Measurements from ENCODE around the gene SOWAHD. TPM values are rescaled to one million over a fixed set of nuclear protein-coding genes. Genes with fewer than 3 reads are reported as not detected.

The SOWAHD gene, protein sequence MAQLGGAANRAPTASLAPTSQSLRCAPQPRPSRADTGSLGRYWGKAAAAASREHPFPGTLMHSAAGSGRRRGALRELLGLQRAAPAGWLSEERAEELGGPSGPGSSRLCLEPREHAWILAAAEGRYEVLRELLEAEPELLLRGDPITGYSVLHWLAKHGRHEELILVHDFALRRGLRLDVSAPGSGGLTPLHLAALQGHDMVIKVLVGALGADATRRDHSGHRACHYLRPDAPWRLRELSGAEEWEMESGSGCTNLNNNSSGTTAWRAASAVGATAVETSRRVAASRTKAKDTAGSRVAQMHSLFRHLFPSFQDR
- 1 to 10 TPM in 3 of 4 donors, not detected in 1; 1.3 to 2.7 (median 2.5) TPM for total RNA-seq

DNA sequence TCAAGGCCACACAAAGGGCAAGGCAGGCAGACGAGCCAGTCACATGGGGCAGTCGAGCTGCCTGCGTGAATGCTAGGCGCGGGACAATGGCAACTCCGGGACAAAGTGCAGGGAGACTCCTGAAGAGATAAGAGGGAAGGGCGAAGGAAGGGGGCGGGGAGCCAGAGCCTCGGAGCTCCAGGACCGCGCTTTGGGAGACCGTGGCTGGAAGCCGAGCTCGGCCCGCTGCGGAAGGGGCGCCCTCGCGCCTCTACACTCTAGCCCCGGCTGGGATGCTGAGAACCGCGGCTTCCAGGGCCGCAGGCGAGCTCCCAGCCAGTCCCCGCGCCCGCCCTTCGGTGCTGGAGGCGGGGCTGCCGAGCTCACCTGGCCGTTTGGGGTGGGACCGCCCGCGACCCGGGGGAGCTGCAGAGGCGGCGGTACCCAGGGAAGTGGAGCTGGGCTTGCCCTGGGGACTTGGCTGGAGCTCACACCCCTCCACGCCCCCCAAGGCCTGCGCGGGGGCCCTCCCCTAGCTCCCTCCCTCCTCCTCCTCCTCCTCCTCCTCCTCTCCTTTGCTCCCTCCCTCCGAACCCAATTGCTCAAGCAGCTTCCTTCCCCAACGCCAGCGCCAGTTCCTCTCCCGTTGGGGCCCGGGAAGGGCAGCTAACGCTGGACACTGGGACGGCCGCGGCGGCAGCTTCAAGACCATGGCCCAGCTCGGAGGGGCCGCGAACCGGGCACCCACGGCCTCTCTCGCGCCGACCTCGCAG lies at the start of gene SOWAHD:
TSS of gene SOWAHD (plus strand) at position 610 of the 752 bp plus-strand sequence. CDS start at position 690, 80 bp downstream.
- H3K4me3 ChIP-seq, result peak within 1 kb of the TSS; percentile 56 to 66 (median 58)
- TF ChIP-seq, protein P1, sequence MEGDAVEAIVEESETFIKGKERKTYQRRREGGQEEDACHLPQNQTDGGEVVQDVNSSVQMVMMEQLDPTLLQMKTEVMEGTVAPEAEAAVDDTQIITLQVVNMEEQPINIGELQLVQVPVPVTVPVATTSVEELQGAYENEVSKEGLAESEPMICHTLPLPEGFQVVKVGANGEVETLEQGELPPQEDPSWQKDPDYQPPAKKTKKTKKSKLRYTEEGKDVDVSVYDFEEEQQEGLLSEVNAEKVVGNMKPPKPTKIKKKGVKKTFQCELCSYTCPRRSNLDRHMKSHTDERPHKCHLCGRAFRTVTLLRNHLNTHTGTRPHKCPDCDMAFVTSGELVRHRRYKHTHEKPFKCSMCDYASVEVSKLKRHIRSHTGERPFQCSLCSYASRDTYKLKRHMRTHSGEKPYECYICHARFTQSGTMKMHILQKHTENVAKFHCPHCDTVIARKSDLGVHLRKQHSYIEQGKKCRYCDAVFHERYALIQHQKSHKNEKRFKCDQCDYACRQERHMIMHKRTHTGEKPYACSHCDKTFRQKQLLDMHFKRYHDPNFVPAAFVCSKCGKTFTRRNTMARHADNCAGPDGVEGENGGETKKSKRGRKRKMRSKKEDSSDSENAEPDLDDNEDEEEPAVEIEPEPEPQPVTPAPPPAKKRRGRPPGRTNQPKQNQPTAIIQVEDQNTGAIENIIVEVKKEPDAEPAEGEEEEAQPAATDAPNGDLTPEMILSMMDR (IDR thresholded peaks at IDR 0.05), result no peak
- peak; percentile 17 to 50 for TF ChIP-seq POLR2A (IDR thresholded peaks at IDR 0.05)
- H3K27me3 ChIP-seq, result no peaks in the 10 kb centered on the region
- peak within 1 kb of the TSS; percentile 75 to 95 (median 88) for H3K27ac ChIP-seq
- no peaks in the 10 kb centered on the region for H3K9me3 ChIP-seq
- no peaks in the 10 kb centered on the region for H3K36me3 ChIP-seq
- H3K4me1 ChIP-seq, result peaks cover 0 to 9% (median 9%) of the 10 kb centered on the region in 4 donors
- DNase-seq, result peak; percentile 65 to 85 (median 85)

GRCh38 chrX:119708936-119709335 lies 49.5 kb upstream of the SOWAHD start:
- Histone ChIP-seq H3K27me3 (no peaks in the 10 kb centered on the region), H3K27ac (no peak overlapping the region), H3K4me1 (no peaks in the 10 kb centered on the region), H3K4me3 (no peak overlapping the region), H3K9me3 (no peaks in the 10 kb centered on the region), H3K36me3 (no peaks in the 10 kb centered on the region)
- TF ChIP-seq POLR2A (IDR thresholded peaks at IDR 0.05), result no peak
- TF ChIP-seq, protein P1 (IDR thresholded peaks at IDR 0.05), result no peak
- DNase-seq, result no peak

DNA sequence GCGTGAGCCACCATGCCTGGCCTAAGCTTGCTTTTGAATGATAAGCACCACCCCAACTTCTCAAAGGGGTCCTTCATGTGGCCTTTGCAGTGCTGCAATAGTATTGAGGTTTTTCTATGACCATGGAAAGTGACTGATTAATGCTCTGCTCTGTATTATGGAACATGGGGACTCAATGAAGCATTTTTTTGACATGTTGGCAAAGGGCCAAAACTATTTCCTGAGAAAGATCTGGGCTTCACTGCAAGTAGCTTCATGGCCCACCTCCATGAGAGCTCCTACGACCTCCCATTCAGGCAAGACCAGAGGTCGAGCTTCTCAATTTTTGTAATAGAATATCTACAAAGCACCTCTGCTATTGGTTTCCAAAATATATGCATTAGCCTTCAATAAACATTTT lies 48.8 kb upstream of the SOWAHD start:
- H3K9me3 ChIP-seq, result no peaks in the 10 kb centered on the region
- H3K36me3 ChIP-seq, result no peaks in the 10 kb centered on the region
- no peaks in the 10 kb centered on the region for H3K4me1 ChIP-seq
- no peak for DNase-seq
- no peaks in the 10 kb centered on the region for H3K27me3 ChIP-seq
- H3K27ac ChIP-seq, result no peak overlapping the region
- TF ChIP-seq, protein P1 (IDR thresholded peaks at IDR 0.05), result no peak
- TF ChIP-seq POLR2A (IDR thresholded peaks at IDR 0.05), result no peak
- H3K4me3 ChIP-seq, result no peak overlapping the region

DNA sequence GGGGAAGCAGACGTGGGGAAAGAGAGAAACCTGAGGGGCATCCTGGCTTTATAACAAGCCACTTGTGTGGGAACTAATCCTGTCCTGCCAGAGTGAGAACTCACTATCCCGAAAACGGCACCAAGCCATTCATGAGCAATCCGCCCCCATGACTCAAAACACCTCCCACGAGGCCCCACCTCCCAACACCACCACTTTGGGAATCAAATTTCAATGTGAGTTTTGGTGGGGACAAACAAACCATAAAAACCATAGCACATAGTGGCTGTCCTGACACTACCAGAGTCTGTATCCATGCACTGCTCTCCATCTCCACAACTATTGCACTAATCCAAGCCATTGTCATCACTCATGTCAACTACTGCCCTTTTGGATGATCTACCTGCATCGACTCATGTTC lies 36.9 kb upstream of the SOWAHD start:
- Histone ChIP-seq H3K4me3 (no peak overlapping the region), H3K27me3 (no peaks in the 10 kb centered on the region), H3K9me3 (no peaks in the 10 kb centered on the region), H3K27ac (no peak overlapping the region), H3K36me3 (no peaks in the 10 kb centered on the region), H3K4me1 (no peaks in the 10 kb centered on the region)
- TF ChIP-seq, protein P1 (IDR thresholded peaks at IDR 0.05), result no peak
- TF ChIP-seq POLR2A (IDR thresholded peaks at IDR 0.05), result no peak
- no peak for DNase-seq

- H3K36me3 ChIP-seq, result no peaks in the 10 kb centered on the region
- no peak for TF ChIP-seq POLR2A (IDR thresholded peaks at IDR 0.05)
- TF ChIP-seq, protein P1 (IDR thresholded peaks at IDR 0.05), result no peak
- no peak overlapping the region for H3K27ac ChIP-seq
- H3K4me3 ChIP-seq, result no peak overlapping the region
- no peaks in the 10 kb centered on the region for H3K9me3 ChIP-seq
- DNase-seq, result no peak
- H3K27me3 ChIP-seq, result no peaks in the 10 kb centered on the region
- no peaks in the 10 kb centered on the region for H3K4me1 ChIP-seq
These were observed 36.5 kb upstream of the SOWAHD start for GRCh38 chrX:119721926-119722325.
